Erythroblast (primary cell): ENCODE results near the gene DHTKD1.

Experiments used
- GATA1 ChIP-seq: IDR thresholded peaks from 2 replicates; pipeline ENCODE4 v1.6.1; 2011; ENCODE audit warnings: low read depth, mild to moderate bottlenecking, control low read depth, low read length, moderate library complexity
- POLR2A ChIP-seq: IDR thresholded peaks from 2 replicates; pipeline ENCODE4 v1.6.1; 2011; ENCODE audit warnings: mild to moderate bottlenecking, low read length

DNA sequence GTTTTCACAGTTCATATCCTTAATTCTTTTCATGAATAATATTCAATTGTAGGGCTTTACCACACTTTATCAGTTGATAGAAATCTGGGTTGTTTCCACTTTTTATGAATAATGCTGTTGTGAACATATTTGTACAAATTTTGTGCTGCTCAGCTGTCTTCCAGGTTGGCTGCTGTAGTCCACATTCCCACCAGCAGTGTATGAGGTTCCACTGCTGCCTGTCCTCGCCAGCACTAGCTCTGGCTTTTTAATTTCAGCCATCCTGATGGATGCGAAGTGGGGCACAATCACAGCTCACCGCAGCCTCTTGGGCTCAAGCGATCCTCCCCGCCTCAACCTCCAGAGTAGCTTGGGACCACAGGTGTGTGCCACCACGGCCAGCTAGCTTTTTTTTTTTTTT lies 94.2 kb downstream of the DHTKD1 start:
- TF ChIP-seq POLR2A (no peak), GATA1 (no peak)
